SK-N-SH (cell line): ENCODE measurements around the gene SIRPD.

Experiments used
- EZH2phosphoT487 ChIP-seq: fragments of 200-600 bp; sonication (generic); IDR thresholded peaks from 2 replicates; pipeline ENCODE4 v1.6.1; 2017; ENCODE audit warnings: low read depth, mixed run types, mild to moderate bottlenecking, antibody characterized with exemption, moderate library complexity, borderline replicate concordance
- GABPA ChIP-seq: IDR thresholded peaks from 2 replicates; pipeline ENCODE4 v1.4.0; 2012; ENCODE audit warnings: low read depth, mild to moderate bottlenecking
- NRF1 ChIP-seq: IDR thresholded peaks from 2 replicates; pipeline ENCODE4 v1.6.1; 2012; ENCODE audit warnings: low read depth, mild to moderate bottlenecking, low read length
- TF ChIP-seq, protein P1 (sequence below): fragments of 200-600 bp; sonication (generic); IDR thresholded peaks from 2 replicates; pipeline ENCODE4 v1.6.1; 2017; ENCODE audit warnings: antibody characterized with exemption, mild to moderate bottlenecking, moderate library complexity
- TF ChIP-seq, protein P2 (sequence below): IDR thresholded peaks from 2 replicates; pipeline ENCODE4 v1.6.1; 2012; ENCODE audit warnings: mild to moderate bottlenecking, low read depth, low read length, moderate library complexity

DNA sequence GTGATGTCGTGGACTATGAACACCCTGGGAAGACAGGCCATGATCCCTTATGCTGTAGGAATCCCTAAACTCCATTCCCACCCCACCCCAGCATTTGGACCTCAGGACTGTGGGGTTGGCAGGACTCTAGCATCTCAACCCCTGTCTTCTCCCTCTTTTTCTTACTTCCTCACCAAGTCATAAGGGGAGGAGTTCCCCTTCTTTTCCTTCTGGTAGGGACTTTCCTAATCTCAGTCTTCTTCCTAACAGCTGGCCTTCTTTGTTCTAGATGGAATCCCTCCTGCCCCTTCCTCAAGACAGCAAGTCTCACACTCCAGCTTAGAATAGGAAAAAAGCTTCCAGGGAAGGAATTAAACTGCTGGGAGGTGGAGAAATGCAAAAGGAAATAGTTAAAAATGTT lies 64.0 kb downstream of the SIRPD start:
- TF ChIP-seq EZH2phosphoT487: no peak
- TF ChIP-seq, protein P1, sequence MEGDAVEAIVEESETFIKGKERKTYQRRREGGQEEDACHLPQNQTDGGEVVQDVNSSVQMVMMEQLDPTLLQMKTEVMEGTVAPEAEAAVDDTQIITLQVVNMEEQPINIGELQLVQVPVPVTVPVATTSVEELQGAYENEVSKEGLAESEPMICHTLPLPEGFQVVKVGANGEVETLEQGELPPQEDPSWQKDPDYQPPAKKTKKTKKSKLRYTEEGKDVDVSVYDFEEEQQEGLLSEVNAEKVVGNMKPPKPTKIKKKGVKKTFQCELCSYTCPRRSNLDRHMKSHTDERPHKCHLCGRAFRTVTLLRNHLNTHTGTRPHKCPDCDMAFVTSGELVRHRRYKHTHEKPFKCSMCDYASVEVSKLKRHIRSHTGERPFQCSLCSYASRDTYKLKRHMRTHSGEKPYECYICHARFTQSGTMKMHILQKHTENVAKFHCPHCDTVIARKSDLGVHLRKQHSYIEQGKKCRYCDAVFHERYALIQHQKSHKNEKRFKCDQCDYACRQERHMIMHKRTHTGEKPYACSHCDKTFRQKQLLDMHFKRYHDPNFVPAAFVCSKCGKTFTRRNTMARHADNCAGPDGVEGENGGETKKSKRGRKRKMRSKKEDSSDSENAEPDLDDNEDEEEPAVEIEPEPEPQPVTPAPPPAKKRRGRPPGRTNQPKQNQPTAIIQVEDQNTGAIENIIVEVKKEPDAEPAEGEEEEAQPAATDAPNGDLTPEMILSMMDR: no peak
- TF ChIP-seq GABPA: no peak
- no peak for TF ChIP-seq NRF1
- TF ChIP-seq, protein P2, sequence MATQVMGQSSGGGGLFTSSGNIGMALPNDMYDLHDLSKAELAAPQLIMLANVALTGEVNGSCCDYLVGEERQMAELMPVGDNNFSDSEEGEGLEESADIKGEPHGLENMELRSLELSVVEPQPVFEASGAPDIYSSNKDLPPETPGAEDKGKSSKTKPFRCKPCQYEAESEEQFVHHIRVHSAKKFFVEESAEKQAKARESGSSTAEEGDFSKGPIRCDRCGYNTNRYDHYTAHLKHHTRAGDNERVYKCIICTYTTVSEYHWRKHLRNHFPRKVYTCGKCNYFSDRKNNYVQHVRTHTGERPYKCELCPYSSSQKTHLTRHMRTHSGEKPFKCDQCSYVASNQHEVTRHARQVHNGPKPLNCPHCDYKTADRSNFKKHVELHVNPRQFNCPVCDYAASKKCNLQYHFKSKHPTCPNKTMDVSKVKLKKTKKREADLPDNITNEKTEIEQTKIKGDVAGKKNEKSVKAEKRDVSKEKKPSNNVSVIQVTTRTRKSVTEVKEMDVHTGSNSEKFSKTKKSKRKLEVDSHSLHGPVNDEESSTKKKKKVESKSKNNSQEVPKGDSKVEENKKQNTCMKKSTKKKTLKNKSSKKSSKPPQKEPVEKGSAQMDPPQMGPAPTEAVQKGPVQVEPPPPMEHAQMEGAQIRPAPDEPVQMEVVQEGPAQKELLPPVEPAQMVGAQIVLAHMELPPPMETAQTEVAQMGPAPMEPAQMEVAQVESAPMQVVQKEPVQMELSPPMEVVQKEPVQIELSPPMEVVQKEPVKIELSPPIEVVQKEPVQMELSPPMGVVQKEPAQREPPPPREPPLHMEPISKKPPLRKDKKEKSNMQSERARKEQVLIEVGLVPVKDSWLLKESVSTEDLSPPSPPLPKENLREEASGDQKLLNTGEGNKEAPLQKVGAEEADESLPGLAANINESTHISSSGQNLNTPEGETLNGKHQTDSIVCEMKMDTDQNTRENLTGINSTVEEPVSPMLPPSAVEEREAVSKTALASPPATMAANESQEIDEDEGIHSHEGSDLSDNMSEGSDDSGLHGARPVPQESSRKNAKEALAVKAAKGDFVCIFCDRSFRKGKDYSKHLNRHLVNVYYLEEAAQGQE: no peak
